Prostate gland (tissue), 2 donors: Measurements from ENCODE around the gene EMP2. TPM values are rescaled to one million over a fixed set of nuclear protein-coding genes. Genes with fewer than 3 reads are reported as not detected.

ENCODE experiments used
- DNase-seq: peaks from one replicate; pipeline ENCODE4 v3.0.0-alpha.2; 2019; ENCODE audit warnings: low spot score
- H3K27ac ChIP-seq, 2 donors: fragments of 200-600 bp; sonication (generic); 2 replicates each; pipeline ENCODE4 v1.5.1; 2017 to 2019
- H3K27me3 ChIP-seq: fragments of 200-600 bp; sonication (generic); replicated peaks from 2 replicates; pipeline ENCODE4 v1.5.1; 2019; ENCODE audit not compliant: insufficient read depth
- H3K36me3 ChIP-seq, 2 donors: fragments of 200-600 bp; sonication (generic); 1 replicate in 1 of 2; 2 replicates in 1 of 2; pipeline versions ENCODE4 v1.5.1 to v1.8.1; 2017 to 2019
- H3K4me1 ChIP-seq: fragments of 200-600 bp; sonication (generic); replicated peaks from 2 replicates; pipeline ENCODE4 v1.5.1; 2019
- H3K4me3 ChIP-seq, 2 donors: fragments of 200-600 bp; sonication (generic); 2 replicates each; pipeline ENCODE4 v1.5.1; 2017 to 2019
- H3K9me3 ChIP-seq: fragments of 200-600 bp; sonication (generic); 2 replicates; pipeline ENCODE4 v1.5.1; 2017
- POLR2A ChIP-seq: fragments of 450-650 bp; IDR thresholded peaks from one replicate; pipeline ENCODE4 v1.6.1; 2016; ENCODE audit warnings: antibody characterized with exemption, mild to moderate bottlenecking
- POLR2AphosphoS5 ChIP-seq: sonication (generic); formaldehyde crosslinking; IDR thresholded peaks from one replicate; pipeline ENCODE4 v1.6.1; 2017; ENCODE audit warnings: antibody characterized with exemption
- WGBS: methylation state at CpG from one replicate; pipeline ENCODE4 v1.1.5; 2018; 5-methylcytosine and 5-hydroxymethylcytosine counted together
- intact Hi-C: fragments of 100-400 bp; cut with DNase I; formaldehyde crosslinking; loops from one replicate; pipeline ENCODE4 v1.14.2; 2022
- total RNA-seq, 2 donors: library from RNA; depleted of rRNA; stranded (reverse); fragments of >200 nt; gene quantifications; one replicate each; pipeline ENCODE4 v1.1.0, GENCODE V29; 2016
- TF ChIP-seq, protein P1 (sequence below), 4 experiments: fragments of 200-600 bp in 2 of 4; fragments of 450-650 bp in 2 of 4; sonication (generic) in 2 of 4; IDR thresholded peaks; 1 replicate in 3 of 4; 2 replicates in 1 of 4; pipeline ENCODE4 v1.5.1; 2016 to 2019; ENCODE audit warnings: antibody characterized with exemption in 4 of 4, mild to moderate bottlenecking in 2 of 4, moderate library complexity in 2 of 4

EMP2 gene
- total RNA-seq: 10 to 100 TPM; 40.8 to 87.2 TPM

DNA sequence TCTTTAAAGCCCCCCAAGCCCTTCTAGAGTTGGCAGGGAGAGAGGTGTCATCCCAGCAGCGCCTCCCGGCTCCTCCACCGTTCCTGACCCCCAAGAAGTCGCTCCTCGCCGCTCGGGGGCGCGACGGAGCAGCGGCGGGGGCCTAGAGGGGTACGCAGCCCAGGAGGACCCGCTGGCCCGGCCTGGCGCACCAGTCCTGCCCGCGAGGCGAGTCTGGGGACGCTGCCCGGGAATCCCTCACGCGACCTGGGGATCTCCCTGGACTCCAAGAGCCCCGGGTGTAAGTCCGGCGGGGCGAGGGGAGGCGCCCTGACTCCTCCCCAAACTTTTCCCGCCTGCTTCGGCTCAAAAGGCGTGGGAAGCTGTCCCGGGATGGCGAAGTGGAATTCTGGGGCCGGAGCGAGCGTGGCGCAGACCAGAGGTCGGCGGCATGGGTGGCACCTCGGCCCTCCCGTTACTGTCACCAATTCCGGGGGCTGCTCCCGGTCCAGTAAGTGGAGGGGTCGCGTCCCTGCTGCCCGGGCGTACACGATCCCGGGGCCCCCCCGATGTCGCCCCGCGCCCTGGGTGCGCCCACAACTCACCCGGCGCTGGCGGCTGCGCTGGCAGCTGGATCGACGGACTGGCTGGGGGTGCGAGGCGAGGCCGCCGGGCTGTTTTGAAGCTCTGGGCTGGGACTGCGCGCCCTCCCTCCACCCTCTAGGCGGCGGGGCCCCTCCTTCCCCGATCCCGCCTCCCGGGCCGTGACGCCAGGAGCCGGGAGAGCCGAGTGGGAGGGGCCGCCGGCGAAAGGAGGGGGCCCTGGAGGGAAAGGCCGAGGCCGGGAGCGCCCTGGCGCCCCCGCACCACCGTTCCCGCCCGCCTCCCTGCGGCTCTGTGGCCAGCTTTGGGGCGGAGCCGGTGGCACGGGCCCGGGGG lies at the start of gene EMP2:
TSS of gene EMP2 (minus strand) at position 634 of the 918 bp plus-strand sequence. CDS start 32,981 bp downstream, outside the sequence.
- Histone ChIP-seq H3K4me1 (peaks cover 16% of the 10 kb centered on the region), H3K27ac (peak within 1 kb of the TSS; percentile 99), H3K27me3 (no peaks in the 10 kb centered on the region), H3K4me3 (peak within 1 kb of the TSS; percentile 98), H3K36me3 (no peaks in the 10 kb centered on the region), H3K9me3 (no peaks in the 10 kb centered on the region)
- TF ChIP-seq, protein P1, sequence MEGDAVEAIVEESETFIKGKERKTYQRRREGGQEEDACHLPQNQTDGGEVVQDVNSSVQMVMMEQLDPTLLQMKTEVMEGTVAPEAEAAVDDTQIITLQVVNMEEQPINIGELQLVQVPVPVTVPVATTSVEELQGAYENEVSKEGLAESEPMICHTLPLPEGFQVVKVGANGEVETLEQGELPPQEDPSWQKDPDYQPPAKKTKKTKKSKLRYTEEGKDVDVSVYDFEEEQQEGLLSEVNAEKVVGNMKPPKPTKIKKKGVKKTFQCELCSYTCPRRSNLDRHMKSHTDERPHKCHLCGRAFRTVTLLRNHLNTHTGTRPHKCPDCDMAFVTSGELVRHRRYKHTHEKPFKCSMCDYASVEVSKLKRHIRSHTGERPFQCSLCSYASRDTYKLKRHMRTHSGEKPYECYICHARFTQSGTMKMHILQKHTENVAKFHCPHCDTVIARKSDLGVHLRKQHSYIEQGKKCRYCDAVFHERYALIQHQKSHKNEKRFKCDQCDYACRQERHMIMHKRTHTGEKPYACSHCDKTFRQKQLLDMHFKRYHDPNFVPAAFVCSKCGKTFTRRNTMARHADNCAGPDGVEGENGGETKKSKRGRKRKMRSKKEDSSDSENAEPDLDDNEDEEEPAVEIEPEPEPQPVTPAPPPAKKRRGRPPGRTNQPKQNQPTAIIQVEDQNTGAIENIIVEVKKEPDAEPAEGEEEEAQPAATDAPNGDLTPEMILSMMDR (IDR thresholded peaks at IDR 0.05): peak; percentile 29 to 90 (median 54)
- TF ChIP-seq POLR2A: peak; percentile 92
- peak; percentile 81 for TF ChIP-seq POLR2AphosphoS5
- peak; percentile 79 for DNase-seq
- intact Hi-C loops: loop anchor here (5.0 kb wide), 1 partner anchor 157 kb away; no protein-coding TSS in a partner anchor
- WGBS: under 1% methylated on average over 75 of the region's 91 CpGs

DNA sequence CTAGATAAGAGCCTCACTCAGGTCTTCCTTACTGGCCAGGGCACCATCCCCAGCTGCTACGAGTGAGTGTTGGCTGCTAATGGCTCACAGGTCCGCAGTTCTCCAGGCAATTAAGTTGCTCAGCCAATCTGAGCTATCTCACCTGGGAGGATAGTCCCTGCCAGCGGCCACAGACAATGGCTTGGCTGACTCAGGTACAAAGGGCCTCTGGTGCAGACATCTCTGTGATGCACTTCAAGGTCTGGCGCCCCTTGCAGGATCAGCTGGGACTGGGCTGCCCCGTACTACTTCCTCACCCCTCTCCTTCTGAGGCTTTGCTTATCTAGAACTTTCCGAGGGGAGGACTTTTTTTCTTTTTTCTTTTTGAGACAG lies 49.2 kb upstream of the EMP2 start:
- WGBS: 61% methylated on average over 6 of the region's 6 CpGs
- intact Hi-C loops: no loop called here
- Histone ChIP-seq H3K9me3 (no peaks in the 10 kb centered on the region), H3K27ac (no peak overlapping the region), H3K27me3 (no peaks in the 10 kb centered on the region), H3K4me3 (no peak overlapping the region), H3K4me1 (no peaks in the 10 kb centered on the region), H3K36me3 (no peaks in the 10 kb centered on the region)
- TF ChIP-seq POLR2AphosphoS5 (no peak), POLR2A (no peak)
- TF ChIP-seq, protein P1 (IDR thresholded peaks at IDR 0.05): no peak
- DNase-seq: no peak

DNA sequence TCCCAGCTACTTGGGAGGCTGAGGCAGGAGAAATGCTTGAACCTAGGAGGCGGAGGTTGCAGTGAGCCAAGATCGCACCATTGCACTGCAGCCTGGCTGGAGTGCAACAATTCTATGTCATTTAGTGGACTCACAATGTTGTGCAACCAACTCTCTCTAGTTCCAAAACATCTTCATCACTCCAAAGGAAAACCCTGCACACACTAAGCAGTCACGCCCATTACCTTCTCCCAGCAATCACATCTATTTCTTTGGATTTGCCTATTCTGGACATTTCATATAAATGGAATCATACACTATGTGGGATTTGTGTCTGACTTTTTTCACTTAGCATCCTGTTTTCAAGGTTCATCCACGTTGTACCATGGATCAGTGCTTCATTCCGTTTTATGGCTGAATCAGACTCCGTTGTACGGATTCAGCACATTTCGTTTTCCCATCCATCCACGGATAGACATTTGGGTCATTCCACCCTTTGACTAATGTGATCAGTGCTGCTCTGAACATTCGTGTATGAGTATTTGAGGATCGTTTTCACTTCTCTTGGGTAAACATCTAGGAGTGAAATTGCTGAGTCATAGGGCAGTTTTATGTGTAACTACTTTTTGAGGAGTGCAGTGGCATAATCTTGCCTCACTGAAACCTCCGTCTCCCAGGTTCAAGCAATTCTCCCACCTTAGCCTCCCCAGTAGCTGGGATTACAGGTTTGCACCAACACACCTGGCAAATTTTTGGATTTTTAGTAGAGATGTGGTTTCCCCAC lies 45.4 kb upstream of the EMP2 start:
- no peak for TF ChIP-seq POLR2A
- no peak for TF ChIP-seq POLR2AphosphoS5
- Histone ChIP-seq H3K4me3 (no peak overlapping the region), H3K27ac (no peak overlapping the region), H3K4me1 (no peaks in the 10 kb centered on the region), H3K36me3 (no peaks in the 10 kb centered on the region), H3K9me3 (no peaks in the 10 kb centered on the region), H3K27me3 (no peaks in the 10 kb centered on the region)
- intact Hi-C loops: no loop called here
- WGBS: 85% methylated on average over 12 of the region's 12 CpGs
- no peak for DNase-seq

DNA sequence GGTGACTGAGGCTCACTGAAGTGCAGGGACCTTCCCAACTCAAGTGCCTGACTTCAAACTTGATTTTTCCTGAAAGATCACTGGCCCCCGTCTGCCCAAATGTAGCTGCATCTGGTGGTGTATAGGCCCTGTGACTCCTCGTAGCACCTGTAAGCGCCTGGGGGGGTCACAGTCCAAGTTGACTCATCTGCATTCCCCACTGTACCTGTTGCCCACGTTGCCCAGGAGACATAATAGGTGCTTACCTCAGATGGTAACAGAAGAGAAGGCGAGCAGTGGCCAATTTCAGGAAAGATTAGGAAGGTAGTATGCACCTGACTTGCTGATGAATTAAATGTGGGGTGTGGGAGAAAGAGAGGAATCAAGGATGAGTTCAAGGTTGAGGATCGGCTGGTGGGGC lies 44.1 kb upstream of the EMP2 start:
- H3K9me3 ChIP-seq: no peaks in the 10 kb centered on the region
- no peaks in the 10 kb centered on the region for H3K27me3 ChIP-seq
- intact Hi-C loops: no loop called here
- TF ChIP-seq, protein P1 (IDR thresholded peaks at IDR 0.05): no peak
- TF ChIP-seq POLR2A: no peak
- no peak for TF ChIP-seq POLR2AphosphoS5
- WGBS: 85% methylated on average over 6 of the region's 6 CpGs
- no peaks in the 10 kb centered on the region for H3K36me3 ChIP-seq
- no peak overlapping the region for H3K4me3 ChIP-seq
- no peak for DNase-seq
- no peaks in the 10 kb centered on the region for H3K4me1 ChIP-seq
- H3K27ac ChIP-seq: no peak overlapping the region

- intact Hi-C loops: no loop called here
- Histone ChIP-seq H3K27ac (no peak overlapping the region), H3K36me3 (no peaks in the 10 kb centered on the region), H3K4me1 (no peaks in the 10 kb centered on the region), H3K4me3 (no peak overlapping the region), H3K27me3 (no peaks in the 10 kb centered on the region), H3K9me3 (no peaks in the 10 kb centered on the region)
- TF ChIP-seq POLR2A: no peak
- no peak for TF ChIP-seq POLR2AphosphoS5
- TF ChIP-seq, protein P1 (IDR thresholded peaks at IDR 0.05): no peak
- DNase-seq: no peak
- 94% methylated on average over 3 of the region's 3 CpGs for WGBS
These were observed 42.7 kb upstream of the EMP2 start for GRCh38 chr16:10623059-10623458.
